Progenitor cell of endocrine pancreas (in vitro differentiated cells): ENCODE measurements around the gene ALDH3A2. TPM values are rescaled to one million over a fixed set of nuclear protein-coding genes. Genes with fewer than 3 reads are reported as not detected.

Source experiments
- DNase-seq: peaks from one replicate; pipeline ENCODE4 v3.0.0; 2021; ENCODE audit warnings: low spot score; ENCODE audit not compliant: unreplicated experiment
- H3K27ac Mint-ChIP-seq: 2 replicates; pipeline ENCODE4 v1.8.0; 2021; ENCODE audit warnings: mild to moderate bottlenecking, moderate library complexity, mixed read lengths
- H3K27me3 Mint-ChIP-seq: 2 replicates; pipeline ENCODE4 v1.8.0; 2021; ENCODE audit warnings: mixed read lengths
- H3K36me3 Mint-ChIP-seq: 2 replicates; pipeline ENCODE4 v1.8.0; 2022; ENCODE audit warnings: mixed read lengths; ENCODE audit not compliant: insufficient read depth
- H3K4me1 Mint-ChIP-seq: 2 replicates; pipeline ENCODE4 v1.8.0; 2021; ENCODE audit warnings: low read depth, mixed read lengths
- H3K4me3 Mint-ChIP-seq: 2 replicates; pipeline ENCODE4 v1.8.0; 2021; ENCODE audit warnings: low read depth, mild to moderate bottlenecking, moderate library complexity, mixed read lengths
- H3K9me3 Mint-ChIP-seq: 2 replicates; pipeline ENCODE4 v1.8.0; 2021; ENCODE audit warnings: low read depth, mixed read lengths
- total RNA-seq: library from RNA; stranded (reverse); gene quantifications from 2 replicates; pipeline ENCODE4 v1.2.1, GENCODE V29; 2021
- TF ChIP-seq, protein P1 (sequence below): fragments of 200-600 bp; sonication (generic); IDR thresholded peaks from one replicate; pipeline ENCODE4 v1.5.0; 2021; ENCODE audit warnings: antibody characterized with exemption, mild to moderate bottlenecking; ENCODE audit not compliant: unreplicated experiment

ALDH3A2 gene
- total RNA-seq, 1 donor from 2014 or later = 127 TPM

DNA sequence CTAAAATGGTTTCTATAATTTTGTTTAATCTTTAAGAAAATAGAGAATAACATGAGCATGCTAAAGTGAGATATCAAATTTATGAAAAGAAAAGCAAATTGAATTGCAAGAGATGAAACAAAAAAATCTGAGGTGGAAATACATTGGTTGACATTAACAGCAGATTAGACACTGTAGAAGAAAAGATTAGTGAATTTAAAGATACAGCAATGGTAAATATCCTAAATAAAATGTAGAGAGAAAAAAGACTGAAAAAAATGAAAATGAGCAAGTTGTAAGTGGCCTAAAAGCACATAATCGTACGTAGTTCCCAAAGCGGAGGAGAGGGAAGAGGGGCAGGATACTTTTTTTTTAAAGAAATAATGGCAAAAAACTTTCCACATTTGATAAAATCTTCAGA, 30.5 kb upstream of the ALDH3A2 start:
- Mint-ChIP-seq H3K27me3 (no peaks in the 10 kb centered on the region), H3K9me3 (peaks cover 31% of the 10 kb centered on the region), H3K4me3 (no peak overlapping the region), H3K4me1 (peaks cover 3% of the 10 kb centered on the region), H3K27ac (no peak overlapping the region), H3K36me3 (peaks cover 13% of the 10 kb centered on the region)
- TF ChIP-seq, protein P1, sequence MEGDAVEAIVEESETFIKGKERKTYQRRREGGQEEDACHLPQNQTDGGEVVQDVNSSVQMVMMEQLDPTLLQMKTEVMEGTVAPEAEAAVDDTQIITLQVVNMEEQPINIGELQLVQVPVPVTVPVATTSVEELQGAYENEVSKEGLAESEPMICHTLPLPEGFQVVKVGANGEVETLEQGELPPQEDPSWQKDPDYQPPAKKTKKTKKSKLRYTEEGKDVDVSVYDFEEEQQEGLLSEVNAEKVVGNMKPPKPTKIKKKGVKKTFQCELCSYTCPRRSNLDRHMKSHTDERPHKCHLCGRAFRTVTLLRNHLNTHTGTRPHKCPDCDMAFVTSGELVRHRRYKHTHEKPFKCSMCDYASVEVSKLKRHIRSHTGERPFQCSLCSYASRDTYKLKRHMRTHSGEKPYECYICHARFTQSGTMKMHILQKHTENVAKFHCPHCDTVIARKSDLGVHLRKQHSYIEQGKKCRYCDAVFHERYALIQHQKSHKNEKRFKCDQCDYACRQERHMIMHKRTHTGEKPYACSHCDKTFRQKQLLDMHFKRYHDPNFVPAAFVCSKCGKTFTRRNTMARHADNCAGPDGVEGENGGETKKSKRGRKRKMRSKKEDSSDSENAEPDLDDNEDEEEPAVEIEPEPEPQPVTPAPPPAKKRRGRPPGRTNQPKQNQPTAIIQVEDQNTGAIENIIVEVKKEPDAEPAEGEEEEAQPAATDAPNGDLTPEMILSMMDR = no peak
- DNase-seq = no peak

DNA sequence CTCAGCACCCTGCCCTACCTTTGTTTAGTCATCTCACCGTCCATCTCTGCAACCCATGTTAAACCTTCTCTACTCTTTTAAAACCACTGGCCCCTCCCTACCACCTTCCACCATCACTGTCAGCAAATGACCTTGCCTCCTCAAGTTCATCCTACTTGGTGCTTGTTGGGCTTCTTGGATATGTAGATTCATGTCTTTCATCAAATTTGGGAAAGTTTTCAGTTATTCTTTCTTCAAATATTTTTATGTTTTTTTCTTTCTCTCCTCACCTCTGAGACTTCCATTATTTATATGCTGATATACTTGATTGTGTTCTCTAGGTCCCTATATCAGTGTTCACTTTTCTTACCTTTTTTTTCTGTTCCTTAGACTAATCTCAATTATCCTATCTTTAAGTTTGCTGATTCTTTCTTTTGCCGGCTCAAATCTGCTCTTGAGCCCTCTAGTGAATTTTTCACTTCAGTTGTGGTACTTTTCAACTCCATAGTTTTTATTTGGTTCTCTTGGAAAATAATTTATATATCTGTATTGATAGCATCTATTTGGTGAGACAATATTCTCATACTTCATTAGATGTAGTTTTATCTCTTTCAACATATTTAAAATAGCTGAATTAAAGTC, 28.7 kb upstream of the ALDH3A2 start:
- H3K4me3 Mint-ChIP-seq = no peak overlapping the region
- H3K36me3 Mint-ChIP-seq = peaks cover 13% of the 10 kb centered on the region
- TF ChIP-seq, protein P1 = no peak
- H3K9me3 Mint-ChIP-seq = peaks cover 31% of the 10 kb centered on the region
- H3K27ac Mint-ChIP-seq = no peak overlapping the region
- no peaks in the 10 kb centered on the region for H3K4me1 Mint-ChIP-seq
- no peak for DNase-seq
- H3K27me3 Mint-ChIP-seq = no peaks in the 10 kb centered on the region

DNA sequence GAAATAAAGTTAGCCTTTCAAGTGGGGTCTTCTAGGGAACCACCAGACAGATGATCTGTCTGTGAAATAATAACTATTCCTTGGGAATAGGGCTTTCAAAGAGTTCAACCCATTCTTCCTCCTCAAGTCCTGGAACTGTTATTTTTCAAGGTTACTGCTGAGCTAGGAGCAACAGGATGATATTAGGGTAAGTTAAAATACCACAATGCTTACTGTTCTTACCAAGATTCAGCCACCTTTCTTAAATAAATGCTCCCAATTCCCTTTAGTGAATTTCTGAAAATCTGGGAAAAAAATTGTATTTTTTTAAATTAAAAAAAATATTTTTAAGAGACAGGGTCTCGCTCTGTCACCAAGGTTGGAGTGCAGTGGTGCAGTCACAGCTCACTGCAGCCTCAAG, 26.9 kb upstream of the ALDH3A2 start:
- no peaks in the 10 kb centered on the region for H3K27me3 Mint-ChIP-seq
- H3K36me3 Mint-ChIP-seq = peaks cover 13% of the 10 kb centered on the region
- H3K9me3 Mint-ChIP-seq = peaks cover 30% of the 10 kb centered on the region

DNA sequence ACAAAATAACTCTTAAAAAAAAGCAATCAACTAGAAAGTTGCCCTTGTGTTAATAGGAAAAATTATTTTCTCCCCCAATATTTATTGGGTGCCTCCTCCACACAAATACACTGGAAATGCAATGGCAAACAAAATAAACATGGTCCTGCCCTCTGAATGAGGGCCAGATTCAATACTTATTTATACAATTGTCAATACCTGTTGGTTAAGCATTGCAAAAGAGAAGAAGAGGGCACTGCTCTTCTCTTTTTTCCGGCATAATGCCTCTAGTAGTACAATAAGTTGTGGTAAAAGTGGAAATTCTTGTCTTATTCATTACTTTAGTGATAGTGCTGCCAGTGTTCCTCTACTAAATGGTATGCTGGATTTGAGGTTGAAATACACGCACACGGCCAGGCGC, 22.5 kb upstream of the ALDH3A2 start:
- Mint-ChIP-seq H3K27ac (peak overlapping the region; percentile 62), H3K4me1 (no peaks in the 10 kb centered on the region), H3K4me3 (no peak overlapping the region), H3K36me3 (no peaks in the 10 kb centered on the region), H3K9me3 (no peaks in the 10 kb centered on the region), H3K27me3 (no peaks in the 10 kb centered on the region)
- TF ChIP-seq, protein P1 = no peak
- no peak for DNase-seq

More for the DNA sequence above, 26.9 kb upstream of the ALDH3A2 start:
- H3K27ac Mint-ChIP-seq = no peak overlapping the region
- H3K4me3 Mint-ChIP-seq = no peak overlapping the region
- no peaks in the 10 kb centered on the region for H3K4me1 Mint-ChIP-seq
- DNase-seq = no peak
- TF ChIP-seq, protein P1 = no peak

DNA sequence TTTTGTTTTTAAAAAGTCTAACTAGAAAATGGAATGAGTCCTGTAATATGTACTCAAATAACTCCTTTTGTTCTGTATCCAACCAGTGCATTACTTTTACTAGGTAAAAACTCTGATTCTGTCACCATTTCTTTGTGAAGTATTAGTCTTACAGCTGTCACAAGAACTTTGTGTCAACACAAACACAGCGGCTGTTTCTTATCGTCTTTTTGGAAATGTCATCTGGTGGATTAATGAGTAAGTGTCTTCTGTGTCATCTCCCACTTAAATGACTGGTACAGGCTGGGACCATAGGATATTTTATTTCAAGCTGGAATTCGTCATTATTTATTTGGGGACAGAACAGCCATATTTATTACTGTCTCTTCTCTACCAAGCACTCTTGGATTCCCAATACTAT, 19.1 kb upstream of the ALDH3A2 start:
- Mint-ChIP-seq H3K27me3 (no peaks in the 10 kb centered on the region), H3K36me3 (no peaks in the 10 kb centered on the region), H3K4me1 (no peaks in the 10 kb centered on the region), H3K4me3 (no peak overlapping the region), H3K9me3 (no peaks in the 10 kb centered on the region), H3K27ac (no peak overlapping the region)
- DNase-seq = no peak
- TF ChIP-seq, protein P1 = no peak
